Erythroblast (primary cell): ENCODE data around the gene ATP4A.
A peak's percentile ranks its signal among the peaks of the same experiment; 100 is the strongest.

Source experiments
- DNase-seq, 2 experiments: peaks; one replicate each; lab custom pipeline; 2025; lab: John Stamatoyannopoulos, UW
- GATA1 ChIP-seq: IDR thresholded peaks from 2 replicates; pipeline ENCODE4 v1.6.1; 2011; ENCODE audit warnings: low read depth, mild to moderate bottlenecking, control low read depth, low read length, moderate library complexity
- POLR2A ChIP-seq: IDR thresholded peaks from 2 replicates; pipeline ENCODE4 v1.6.1; 2011; ENCODE audit warnings: mild to moderate bottlenecking, low read length

The ATP4A gene

GRCh38 chr19:35549879-35550523 is 13.5 kb downstream of the ATP4A start:
- TF ChIP-seq POLR2A = no peak
- TF ChIP-seq GATA1 = no peak

DNA sequence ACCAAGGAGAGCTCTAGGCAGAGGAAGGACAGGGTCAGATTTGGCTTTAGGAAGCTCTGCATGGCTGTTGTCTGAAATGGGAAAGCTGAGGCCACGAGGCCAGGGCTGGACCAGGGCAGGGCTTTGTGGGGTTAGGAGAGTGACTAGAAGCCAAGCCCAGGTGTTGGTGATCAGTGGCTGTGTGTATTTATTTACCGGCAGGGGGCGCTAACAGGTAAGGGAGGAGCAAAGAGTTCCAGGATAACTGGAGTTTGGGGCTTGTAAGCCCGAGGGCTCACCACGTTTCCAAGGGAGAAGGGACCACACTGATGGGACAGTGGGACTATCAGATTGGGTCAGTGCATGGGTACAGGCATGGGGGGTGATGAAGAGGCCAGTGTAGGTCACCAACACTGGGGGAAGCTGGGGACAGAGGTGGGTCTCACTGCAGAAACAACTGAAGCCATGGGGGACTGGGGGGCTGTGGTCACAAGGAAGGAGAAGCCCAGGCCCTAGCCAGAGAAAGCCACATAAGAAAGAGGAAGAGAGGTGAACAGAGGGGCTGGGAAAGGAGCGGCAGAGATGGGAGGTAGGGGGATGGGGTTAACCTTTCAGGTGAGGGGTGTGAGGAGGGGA is 14.2 kb downstream of the ATP4A start:
- no peak for TF ChIP-seq GATA1
- TF ChIP-seq POLR2A = no peak
- DNase-seq = peak; percentile 74 to 87

More at GRCh38 chr19:35549879-35550523, 13.5 kb downstream of the ATP4A start:
- no peak for DNase-seq

- DNase-seq = no peak
- TF ChIP-seq GATA1 (no peak), POLR2A (no peak)
These were observed 16.9 kb downstream of the ATP4A start for GRCh38 chr19:35546532-35546931.

DNA sequence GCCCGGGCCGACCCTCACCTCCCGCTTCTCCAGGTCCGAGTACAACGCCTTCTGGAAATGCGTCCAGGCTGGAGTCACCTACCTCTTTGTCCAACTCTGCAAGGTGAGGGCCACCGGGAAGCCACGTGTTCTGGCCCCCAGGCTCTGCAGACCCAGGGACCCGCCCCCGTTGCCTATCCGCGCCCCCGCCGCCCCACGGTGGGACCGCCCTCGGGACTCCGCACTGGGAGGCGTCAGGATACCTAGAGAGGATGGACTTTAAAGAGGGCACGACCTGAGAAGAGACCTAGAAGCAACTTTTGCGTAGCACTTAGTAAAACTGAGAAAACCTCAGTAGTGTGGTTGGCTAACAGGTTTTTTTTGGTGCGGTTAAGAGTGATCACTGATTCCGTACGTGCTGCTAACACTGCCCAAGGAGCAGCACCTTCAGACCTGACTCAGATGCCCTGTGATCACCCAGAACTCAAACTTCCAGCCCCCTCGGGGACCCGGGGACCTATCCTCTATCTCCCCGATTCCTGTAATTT is 17.5 kb downstream of the ATP4A start:
- DNase-seq = peak; percentile 54 to 66
- no peak for TF ChIP-seq POLR2A
- no peak for TF ChIP-seq GATA1

- TF ChIP-seq POLR2A (peak; percentile 76), GATA1 (no peak)
- peak; percentile 90 to 92 for DNase-seq
These were observed 18.2 kb downstream of the ATP4A start, which contains the start of gene TMEM147 for GRCh38 chr19:35545001-35545854. Gene TMEM147, plus strand, starts transcription at chr19:35545626. Its CDS starts 114 bp downstream, at chr19:35545740.

GRCh38 chr19:35544110-35544802 is 19.2 kb downstream of the ATP4A start:
- TF ChIP-seq GATA1 (no peak), POLR2A (no peak)
- DNase-seq = no peak

DNA sequence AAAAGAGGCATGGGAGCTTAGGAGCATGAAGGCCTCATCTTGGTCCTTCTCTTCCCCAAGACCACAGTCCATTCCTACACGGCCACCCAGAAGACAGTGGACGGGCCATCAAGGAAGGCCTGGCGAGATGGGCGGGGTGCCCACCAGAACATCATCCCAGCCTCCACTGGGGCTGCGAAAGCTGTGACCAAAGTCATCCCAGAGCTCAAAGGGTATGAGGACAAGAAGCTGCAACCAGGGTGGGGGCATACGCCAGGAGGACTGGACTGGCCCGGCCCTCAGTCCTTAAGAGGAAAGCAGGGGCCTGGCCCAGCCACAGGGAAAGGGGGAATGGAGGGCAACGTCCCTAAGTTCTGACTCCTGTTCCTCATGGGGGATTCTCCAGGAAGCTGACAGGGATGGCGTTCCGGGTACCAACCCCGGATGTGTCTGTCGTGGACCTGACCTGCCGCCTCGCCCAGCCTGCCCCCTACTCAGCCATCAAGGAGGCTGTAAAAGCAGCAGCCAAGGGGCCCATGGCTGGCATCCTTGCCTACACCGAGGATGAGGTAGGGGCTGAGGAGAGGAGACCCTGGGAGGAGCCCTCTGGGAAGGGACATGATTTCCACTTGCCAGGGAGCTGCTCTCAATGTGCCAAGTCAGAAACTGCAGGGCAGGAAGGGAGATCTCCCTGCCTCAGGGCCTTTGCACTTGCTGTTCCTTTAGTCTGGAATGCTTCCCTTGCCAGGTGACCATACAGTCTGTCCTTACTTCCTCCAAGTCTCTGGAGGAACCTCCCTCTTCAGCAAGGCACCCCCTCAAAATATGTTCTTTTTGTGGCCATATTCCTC is 20.0 kb downstream of the ATP4A start:
- no peak for DNase-seq
- TF ChIP-seq POLR2A (no peak), GATA1 (no peak)

- no peak for TF ChIP-seq GATA1
- TF ChIP-seq POLR2A = no peak
- no peak for DNase-seq
These were observed 21.2 kb downstream of the ATP4A start for GRCh38 chr19:35542209-35542608.

DNA sequence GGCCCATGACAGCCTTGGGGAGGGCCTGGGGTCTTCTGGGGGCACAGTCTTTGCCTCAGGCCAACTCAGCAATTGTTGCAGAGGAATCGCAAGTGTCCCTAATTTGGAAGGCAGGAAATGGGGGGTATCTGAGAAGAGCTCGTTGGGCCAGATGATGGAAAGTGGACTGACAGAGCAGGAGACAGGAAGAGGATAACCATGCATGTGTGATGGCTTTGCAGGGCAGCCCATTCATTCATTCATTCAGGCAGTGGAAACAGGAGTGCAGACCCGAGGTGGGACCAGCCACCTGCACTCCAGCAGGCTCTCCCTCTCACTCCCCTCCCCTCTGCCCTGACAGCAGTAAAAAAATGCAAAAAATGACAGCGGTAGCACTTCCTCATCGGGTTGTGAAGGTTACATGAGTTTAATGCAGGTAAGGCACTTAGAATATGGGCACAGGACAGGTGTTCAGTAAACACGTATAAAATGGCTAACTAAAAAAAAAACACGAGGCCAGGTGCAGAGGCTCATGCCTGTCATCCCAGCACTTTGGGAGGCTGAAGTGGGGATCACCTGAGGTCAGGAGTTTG is 23.0 kb downstream of the ATP4A start:
- no peak for TF ChIP-seq POLR2A
- no peak for TF ChIP-seq GATA1

DNA sequence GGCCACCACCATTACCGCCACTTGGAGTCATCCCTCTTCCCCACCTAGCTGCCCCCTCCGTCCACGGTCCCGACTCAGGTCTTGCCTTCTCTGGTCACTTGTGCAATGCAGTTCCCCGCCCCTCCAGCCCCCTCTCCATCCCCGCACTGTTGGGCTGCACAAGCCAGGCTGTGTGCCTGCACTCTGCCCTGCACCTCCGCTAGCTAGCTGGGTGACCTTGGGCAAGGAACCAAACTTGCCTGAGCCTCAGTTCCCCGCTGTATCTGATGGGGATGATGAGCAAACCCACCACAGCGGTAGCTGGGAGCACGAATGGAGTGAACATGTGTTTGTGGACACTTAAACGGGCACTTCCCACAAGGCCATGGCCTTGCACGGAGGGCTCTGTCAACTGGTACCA is 23.6 kb downstream of the ATP4A start:
- TF ChIP-seq GATA1 (no peak), POLR2A (no peak)
- no peak for DNase-seq

More for the DNA sequence above, 23.0 kb downstream of the ATP4A start:
- DNase-seq = no peak

DNA sequence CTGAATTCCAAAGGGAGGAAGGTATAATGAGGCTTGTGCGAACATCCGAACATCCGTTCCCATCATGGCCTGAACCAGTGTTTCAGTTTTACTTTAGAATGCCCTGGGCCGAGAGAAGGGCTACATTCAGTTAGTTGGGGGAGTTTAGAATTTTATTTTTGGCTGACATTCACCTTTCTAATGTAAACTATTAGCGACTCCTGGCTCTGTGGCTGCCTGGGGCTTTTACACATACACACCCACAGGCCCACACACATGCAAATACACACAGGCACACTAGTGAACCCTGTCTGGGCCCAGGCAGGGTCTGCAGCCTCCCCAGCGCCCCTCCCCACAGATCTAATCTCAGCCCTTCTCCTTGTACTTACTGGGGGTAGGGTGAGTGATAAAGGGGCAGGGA is 24.1 kb downstream of the ATP4A start:
- DNase-seq = no peak
- TF ChIP-seq GATA1 = no peak
- no peak for TF ChIP-seq POLR2A
